NOMO-1 (cell line): ENCODE measurements around the gene SMAD7.

Experiments
- DNase-seq, 2 experiments: peaks; one replicate each; lab custom pipeline; 2025; ENCODE audit not compliant: unreplicated experiment in 2 of 2; lab: John Stamatoyannopoulos, UW

SMAD7 gene

DNA sequence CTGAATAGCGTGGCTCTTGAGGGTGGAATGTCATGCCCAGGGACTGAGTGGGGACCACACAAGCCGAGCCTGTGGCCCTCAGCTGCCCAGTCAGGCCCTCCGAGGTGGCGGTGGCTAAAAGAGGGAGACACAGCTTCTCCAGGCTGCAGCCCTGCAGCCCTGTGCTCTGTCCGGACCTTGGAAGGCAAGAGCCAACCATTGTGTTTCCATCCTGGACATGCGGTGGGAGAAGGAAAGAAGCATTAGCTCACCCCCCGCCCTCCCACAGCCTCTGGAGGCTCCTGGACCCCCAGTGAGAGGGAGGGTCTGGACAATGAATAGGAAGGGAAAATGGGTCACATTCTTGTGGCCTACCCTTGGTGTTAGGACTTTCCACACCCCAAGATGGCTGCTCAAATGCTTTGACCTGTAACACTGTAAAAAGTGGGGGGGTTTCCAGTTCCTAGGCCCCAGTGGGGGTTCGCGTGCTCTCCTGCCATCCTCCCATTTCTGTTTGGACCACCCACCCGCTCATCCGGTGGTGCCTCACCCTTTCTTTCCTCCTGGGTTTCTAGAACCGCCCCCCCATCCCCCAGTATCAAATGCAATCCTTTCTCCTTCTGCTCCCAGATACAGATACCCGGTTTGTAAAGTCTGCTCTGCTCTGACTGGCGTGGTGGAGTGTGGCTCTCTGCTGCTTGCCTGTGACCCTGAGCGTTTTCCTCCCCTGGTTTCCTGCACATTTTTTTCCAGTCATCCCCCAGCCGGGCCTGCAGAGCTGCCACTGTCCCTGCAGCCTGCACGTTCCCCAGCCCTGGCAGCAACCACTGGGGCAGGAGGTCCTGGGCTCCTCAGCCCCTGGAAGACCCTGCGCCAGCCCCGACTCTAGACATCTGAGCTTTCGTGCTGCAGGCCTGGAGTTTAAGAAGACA lies 36.3 kb upstream of the SMAD7 start:
- DNase-seq, result no peak

DNA sequence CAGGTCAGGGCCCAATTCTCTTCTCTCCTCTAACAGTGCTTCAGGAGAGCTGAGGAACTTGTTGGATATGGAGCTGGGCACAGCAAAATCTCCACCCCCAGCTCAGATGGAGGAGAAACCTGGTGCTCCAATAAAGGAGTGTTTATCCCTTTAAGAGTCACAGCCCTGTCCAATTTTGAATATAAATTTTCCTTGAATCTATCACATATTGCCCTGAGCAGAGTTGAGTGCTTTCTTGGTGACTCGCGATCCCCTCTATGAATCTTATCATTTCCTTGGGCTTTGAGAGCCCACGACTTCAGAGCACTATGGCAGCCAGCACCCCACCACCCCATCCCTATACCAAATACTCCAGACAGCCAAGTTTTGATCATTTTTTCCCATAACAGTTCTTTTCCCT lies 34.4 kb upstream of the SMAD7 start:
- no peak for DNase-seq

DNA sequence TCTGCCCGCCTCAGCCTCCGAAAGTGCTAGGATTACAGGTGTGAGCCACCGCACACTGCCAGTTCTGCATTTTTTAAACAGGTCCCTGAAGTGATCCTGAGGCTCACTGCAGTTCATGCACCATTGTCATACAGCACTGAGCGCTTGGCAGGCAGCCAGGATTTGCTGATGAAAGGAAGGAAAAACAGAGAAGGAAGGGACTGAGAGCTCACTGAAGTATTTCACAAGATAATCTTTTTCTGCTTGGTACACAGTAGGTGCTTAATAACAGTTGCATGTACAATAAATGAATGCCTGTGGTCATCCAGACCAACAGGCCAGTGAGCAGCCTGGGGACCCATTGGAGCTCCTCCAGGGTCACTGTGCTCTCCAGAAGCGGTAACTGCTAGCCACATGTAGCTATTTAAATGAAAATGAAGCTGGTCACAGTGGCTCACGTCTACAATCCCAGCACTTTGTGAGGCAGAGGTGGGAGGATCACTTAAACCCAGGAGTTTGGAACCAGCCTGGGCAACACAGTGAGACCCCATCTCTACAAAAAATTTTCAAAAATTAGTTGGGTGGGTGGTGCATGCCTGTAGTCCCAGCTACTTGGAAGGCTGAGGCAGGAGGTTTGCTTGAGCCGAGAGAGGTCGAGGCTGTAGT lies 33.1 kb upstream of the SMAD7 start:
- DNase-seq, result no peak

DNA sequence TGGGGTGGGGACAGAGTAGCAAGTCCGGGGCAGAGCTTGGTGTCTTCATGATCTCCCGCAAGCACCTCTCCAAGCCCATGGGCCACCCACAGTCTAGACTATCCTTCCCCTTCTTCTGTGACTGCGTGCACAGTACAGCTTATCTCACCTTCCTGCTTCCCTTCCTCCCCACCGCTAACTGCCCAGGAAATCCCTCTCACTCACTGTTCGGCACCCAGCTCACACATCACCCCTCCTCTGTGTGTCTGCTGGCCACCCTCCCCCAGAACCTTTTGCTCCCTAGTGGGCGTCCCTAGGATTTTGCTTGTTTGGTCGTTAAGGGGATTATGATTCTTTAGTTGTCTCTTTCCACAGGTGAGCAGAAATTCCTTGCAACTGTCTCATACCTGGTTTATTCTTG lies 31.5 kb upstream of the SMAD7 start:
- no peak for DNase-seq

DNA sequence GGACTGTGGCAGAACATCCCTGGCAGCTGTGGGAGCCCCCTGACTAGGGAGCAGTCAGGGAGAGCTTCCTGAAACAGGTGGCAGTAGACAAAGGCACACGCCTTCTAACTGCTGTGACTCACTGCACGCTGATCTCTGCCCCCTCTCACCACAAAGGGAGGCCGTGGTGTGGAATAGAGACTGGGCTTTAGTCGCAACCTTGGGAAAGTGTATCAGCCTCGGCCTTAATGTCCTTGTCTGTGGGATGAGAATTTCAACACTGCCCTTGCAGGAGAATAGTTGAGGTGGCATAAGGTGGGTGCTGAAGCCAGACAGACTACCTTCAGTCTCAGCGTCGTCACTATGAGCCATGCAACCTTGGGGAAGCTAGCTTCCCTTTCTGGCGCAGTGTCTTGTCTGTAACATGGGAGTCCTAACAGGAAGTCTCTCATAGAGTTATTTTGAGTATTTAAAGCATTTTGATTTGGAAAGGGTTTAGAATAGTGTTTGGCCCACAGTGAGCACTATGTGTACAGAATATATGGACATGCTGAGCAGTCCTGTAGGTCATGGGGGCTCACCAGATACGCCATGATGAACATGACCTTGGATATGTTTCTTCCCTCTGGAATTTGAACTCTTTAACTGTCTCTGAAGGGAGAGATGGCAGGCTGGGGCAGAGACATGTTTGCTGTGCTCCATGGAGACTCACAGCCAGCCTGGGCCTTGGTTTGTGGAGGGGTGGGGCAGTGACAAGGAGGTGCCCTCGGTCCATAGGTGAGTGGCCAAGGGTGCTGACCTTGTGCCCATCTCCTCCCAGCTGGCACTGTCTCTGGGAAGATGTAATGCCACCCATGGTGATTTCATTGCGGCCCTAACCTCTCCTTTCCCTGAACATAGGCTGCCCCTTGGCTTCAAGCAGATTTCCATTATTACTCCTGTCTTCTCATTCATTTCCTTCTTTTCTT lies 29.5 kb upstream of the SMAD7 start:
- peak; percentile 75 to 84 for DNase-seq

DNA sequence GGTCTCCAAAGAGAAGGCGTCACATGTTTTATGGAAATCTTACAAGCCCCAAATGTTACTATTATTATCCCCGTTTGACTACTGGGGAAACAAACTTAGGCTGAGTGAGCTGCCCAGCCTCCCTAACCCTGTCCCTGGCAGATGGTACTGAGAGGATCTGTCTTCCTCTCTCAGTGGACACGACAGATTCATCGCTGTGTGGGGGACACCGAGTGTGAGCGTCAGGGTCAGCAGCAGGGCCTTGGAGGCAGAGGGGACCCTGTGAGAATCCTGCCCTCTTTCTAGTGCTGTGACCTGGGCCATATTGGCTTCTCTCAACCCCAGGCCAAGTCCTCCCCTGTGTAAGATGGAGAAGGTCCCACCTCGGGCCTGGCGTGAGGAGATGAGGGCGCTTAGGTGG lies 27.1 kb upstream of the SMAD7 start:
- no peak for DNase-seq

DNA sequence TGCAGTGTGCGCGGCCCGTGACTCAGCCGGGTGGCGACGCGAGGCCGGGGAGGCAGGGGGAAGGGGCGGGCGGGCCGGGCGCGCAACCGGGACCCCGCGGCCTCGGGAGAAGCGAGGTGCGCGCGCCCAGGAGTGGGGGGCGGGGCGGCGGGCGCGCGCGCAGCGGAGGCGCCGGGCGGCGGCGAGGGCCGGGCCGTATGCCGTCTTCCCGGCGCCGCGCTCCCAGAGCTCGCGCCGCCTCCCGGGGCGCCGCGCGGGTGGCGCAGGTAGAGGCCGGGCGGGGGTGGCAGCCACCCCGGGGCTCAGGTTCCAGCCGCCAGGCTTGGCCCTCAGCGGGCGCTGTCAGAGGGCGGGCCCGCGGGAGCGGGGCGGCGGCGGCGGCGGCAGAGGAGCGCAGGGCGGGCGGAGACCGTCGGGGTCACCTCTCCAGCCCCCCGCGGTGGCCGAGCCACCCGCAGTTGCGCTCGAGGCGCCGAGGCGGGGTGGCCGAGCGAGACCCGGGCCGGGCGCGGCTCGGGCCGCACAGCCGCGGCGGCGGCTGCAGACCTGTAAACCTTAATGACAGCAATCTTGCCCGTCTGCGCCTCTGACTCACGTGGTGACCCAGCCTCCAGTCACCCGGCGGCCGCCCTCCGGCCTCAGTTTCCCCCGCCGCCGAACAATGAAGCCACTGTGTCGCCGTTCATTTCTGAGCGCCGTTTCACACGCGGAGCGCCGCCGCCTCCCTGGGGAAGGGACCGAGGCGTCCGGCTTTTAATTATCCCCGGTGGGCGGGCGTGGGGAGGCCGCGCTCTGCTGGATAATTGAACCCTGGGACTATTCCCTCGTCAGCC lies 25.3 kb upstream of the SMAD7 start:
- peak; percentile 31 to 63 for DNase-seq

DNA sequence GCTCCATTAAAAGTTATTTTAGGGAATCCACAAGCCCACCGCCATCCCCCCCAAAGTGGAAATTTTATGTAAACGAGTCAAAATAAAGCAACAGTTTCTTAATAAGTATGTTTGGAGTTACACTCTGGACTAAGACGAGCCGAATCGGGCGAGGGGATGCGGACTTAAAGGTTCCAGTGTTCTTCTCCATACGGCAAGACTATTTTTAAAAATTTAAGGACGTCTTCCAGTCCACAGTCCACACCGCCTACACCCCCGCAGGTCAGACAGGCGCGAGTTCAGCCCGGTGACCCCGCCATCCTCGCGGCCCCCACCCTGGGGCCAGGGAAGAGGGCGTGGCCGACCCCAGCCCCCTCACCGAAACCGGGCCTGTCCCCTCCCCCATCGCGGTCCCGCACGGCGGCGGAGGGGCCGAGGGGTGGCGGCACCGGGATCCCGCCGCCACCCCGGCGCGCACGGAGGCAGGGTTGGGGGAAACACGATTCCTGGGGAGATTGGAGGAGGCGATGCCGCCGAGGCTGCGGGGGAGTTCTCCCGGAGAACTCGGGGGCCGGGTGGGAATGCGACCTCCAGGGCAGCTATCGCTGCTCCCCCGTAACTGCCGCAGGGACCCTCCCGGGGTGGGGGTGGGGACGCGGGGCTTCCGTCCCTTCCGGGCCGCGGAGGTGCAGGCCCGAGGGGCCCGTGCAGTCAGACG lies 24.5 kb upstream of the SMAD7 start:
- DNase-seq, result no peak

DNA sequence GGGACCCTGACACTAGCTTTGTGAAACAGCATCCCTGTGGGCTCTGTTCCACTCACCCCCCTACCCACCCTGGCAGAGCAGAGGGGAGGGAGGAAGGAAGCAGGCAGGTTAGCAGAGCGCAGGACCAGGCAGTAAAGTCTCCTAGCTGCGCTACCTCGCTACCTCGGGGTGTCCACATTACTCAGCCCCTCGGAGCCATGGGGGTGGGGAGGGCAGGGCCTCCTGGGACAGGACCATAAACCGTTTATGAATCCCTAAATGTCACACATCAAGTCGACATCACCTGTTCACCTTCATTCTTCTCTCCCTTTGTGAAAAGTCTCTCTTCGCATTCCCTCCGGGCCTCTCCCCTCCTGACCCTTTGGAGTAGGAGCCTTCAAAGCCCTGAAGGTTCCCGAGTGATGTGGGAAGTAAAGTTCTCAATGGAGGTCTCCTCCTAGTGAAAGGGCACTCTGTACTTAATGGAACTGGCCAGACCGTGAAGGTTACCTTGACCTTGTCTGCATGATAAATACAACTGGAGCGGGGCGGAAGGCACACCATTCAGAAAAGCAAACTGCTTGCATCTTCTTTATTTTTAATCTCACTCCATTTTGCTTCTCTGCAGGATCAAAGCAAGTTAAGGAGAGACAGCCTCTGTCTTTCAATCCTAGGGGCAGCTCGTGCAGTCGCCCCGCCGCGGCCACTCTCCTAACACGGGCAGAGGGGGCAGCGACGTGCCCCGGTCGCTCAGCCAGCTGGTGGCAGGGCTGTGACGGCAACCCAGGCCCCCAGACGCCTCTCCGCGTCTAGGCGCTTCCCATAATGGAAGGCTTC lies 23.7 kb upstream of the SMAD7 start:
- DNase-seq, result no peak

DNA sequence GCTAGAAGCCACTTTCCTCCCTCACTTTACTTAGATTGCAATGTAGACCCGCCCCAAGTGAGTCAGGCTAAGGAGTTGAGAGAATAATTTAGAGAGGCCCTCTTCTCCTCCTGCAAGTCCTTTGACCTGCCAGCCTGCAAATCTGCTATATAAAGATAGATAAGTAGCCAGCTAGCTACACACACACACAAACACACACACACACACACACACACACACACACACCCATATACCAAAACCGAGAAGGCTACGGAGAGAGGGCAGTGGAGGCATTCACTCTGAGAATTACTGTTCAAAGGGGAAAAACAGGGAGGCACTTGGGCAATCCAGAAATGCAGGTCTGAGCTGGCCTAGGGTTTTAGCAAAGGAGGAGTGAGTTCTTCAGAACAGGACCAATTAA lies 23.0 kb upstream of the SMAD7 start:
- no peak for DNase-seq

DNA sequence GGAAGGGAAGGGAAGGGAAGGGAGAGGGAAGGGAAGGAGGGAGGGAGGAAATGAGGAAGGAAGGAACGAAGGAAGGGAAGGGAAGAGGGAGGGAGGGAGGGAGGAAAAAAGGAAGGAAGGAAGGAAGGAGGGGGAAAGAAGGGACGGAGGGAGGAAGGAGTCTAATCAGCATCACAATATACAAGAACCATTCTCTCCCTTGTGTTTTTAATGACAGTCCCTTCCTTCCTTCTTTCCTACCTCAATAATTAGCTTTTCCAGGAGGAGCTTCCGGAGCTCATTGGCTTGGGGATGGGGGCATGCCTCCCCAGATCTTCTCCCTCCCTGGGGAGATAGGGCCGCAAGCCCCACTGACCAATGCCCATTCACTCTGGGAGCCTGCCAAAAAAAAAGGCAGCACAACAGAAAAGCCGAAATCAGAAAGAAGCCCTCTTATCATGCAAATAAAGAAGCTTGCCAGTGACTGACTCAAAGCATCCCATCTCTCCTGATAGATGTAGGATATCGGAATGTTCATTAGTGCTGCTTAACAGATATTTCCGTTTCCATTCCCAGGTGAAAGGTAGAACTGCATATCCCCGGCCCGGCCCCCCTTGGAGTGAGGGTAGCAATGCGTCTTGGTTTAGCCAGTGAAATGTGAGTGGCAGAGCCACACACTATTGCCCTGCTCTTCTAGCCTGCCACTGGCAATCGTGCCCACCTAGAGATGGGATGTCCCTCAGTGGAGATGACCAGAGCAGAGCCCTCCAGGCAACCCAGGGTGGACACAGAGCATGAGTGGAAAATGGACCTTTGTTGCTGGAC lies 17.8 kb upstream of the SMAD7 start:
- DNase-seq, result no peak

DNA sequence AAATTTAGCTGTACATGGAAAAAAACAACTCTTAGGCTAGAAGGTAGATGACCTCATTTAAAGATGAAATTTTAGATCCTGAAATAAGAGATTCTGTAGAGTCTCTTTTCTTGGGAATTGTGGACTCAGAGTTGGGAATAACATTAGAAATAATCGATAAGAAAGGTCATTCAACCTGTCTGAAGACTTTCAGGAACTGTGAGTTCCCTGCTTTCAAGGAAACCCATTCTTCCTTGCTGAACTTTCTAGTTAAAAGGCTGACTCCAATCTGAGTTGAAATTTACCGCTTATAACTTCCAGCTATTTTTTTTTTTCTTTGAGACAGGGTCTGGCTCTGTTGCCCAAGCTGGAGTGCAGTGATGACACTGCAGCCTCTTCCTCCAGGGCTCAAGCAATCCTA lies 16.8 kb upstream of the SMAD7 start:
- DNase-seq, result no peak

DNA sequence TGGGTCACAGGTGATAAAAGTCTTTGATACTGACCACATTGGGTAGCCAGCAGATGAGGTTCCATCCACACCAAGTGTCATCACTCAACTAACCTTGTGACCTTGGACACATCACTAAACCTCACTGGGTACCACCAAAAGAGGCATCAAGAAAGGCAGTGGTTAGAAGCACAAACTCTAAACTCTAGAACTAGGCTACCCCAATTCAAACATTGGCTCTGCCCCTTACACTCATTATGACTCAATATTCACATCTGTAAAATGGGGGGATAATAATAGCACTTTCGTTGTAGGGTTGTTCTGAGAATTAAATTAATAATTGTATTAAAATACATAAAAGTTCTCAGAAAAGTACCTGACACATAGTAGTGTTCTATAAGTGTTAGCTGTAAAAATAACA lies 15.8 kb upstream of the SMAD7 start:
- DNase-seq, result no peak

DNA sequence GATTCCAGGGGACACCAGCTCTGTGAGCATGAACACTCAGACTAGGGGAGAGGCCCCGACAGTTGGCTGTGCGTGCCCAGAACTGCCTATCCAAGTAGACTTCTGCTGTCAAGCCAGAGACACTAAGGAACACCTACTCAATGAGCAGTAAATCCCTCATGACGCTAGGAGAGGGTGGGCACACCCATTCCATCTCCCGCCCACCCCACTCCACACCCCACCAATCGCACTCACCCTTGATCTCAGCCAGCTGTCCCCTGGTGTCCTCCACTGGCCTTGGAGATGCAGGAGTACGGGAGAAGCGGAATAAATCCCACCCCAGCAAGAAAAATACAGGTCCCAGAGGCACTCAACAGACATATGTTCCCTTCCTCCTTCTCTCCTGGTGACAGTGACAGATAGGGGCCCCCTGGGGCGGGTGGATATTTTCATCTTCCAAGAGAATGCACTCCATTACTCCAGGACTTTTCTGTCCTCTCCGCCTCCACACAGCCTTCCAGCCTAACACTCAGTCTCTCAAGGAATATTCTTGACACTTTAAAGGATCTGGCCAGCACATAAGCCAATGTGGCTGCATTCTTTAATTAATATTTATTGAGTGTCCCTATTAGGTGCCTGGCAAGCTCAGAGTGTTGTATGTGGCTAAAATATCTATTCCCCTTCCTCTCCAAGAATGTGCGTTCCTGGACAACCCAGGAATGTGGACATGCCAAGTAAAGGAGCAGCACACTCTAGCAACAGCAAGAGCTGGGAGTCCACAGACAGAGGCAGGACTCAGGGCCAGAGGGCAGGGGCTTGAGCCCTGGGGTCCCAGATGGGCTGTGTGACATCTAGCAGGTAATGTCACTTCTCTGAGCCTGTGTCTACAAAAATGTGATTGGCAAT lies 13.1 kb upstream of the SMAD7 start:
- DNase-seq, result no peak

DNA sequence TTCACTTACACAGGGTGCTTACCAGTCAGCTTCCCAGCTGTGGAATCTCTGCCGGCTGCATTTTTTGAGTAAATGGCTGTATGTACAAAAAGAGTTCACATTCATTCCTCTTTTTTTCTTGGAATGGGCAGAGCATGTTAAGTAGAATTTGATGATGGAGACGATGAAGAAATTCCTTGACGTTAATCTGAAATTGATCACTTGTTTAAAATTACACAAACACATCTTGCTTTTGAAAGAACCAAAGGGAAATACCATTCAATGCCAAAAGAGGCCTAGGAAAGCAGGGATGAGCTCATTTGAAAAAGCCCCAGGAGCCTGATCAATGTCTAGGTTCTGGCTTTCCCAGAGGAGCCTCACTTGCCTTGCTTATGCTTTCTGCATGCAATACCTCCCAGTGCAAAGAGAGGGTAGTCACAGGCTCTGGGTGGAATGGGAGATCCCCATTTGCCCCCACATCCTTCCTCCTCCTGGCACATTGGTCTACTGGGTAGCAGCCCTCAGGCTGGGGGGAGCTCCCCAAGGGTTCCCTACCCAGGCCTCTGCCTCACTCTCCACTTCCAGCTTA lies 12.3 kb upstream of the SMAD7 start:
- DNase-seq, result no peak

DNA sequence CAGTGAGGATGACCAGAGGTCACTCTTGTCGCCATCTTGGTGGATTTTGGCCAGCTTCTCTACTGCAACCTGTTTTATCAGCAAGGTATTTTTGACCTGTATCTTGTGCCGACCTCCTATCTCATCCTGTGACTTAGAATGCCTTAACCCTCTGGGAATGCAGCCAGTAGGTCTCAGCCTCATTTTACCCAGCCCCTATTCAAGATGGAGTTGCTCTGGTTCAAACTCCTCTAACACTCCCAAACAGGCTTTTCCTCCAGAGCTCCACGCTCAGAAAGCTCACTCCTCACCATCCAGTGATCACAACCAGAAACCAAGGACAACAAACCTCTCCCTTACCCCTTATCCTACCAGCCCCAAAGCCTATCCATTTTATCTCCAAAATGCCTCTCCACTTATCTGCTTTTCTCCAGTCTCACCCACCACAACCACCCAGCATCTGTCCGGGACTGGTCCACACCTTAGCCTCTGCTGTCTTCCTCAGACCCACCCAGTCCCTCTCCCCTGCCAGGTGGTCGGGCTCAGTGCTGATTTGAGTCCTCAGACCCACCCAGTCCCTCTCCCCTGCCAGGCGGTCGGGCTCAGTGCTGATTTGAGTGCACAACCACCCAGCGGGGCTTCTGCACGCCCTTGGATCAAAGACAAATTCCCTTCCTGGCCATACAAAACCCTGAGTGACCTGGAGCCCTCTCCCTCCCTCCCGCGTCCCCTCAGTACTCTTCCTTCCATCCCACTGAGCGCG lies 11.7 kb upstream of the SMAD7 start:
- DNase-seq, result no peak
